ENCODE results near the gene TMEM185B.
"Not testable (repeated sequence)": the region's sequence is repeated elsewhere in the genome, so short reads cannot be mapped to it uniquely, and the experiment has no call there.

The TMEM185B gene

DNA sequence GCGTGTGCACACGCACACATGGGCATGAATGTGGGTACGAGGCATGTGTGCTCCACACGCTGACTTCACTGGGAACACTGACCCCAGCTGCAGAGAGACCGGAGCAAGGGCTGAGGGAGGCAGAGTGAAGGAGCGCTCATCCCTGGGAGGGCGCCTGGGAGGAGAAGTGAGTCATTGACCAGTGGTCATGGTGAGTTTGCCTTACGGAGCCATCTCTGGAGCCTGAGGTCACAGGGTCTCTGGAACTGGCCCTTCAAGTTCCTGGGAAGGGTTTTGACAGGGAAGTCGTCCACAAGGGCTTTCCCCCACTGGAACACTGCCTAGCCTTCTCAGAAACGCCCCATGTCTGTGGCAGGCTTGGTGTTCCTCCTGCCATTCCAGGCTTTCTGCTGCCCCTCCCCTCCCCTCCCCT lies 14.3 kb upstream of the TMEM185B start:
- TF ChIP-seq, protein P1, sequence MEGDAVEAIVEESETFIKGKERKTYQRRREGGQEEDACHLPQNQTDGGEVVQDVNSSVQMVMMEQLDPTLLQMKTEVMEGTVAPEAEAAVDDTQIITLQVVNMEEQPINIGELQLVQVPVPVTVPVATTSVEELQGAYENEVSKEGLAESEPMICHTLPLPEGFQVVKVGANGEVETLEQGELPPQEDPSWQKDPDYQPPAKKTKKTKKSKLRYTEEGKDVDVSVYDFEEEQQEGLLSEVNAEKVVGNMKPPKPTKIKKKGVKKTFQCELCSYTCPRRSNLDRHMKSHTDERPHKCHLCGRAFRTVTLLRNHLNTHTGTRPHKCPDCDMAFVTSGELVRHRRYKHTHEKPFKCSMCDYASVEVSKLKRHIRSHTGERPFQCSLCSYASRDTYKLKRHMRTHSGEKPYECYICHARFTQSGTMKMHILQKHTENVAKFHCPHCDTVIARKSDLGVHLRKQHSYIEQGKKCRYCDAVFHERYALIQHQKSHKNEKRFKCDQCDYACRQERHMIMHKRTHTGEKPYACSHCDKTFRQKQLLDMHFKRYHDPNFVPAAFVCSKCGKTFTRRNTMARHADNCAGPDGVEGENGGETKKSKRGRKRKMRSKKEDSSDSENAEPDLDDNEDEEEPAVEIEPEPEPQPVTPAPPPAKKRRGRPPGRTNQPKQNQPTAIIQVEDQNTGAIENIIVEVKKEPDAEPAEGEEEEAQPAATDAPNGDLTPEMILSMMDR (IDR thresholded peaks at IDR 0.05; ENCODE audit: extremely low read depth, missing control alignments) = no peak
- no peak for DNase-seq (ENCODE audit: low spot score)

GRCh38 chr2:120236791-120237190 lies 13.6 kb upstream of the TMEM185B start:
- TF ChIP-seq, protein P1 (IDR thresholded peaks at IDR 0.05; ENCODE audit: extremely low read depth, missing control alignments) = no peak

DNA sequence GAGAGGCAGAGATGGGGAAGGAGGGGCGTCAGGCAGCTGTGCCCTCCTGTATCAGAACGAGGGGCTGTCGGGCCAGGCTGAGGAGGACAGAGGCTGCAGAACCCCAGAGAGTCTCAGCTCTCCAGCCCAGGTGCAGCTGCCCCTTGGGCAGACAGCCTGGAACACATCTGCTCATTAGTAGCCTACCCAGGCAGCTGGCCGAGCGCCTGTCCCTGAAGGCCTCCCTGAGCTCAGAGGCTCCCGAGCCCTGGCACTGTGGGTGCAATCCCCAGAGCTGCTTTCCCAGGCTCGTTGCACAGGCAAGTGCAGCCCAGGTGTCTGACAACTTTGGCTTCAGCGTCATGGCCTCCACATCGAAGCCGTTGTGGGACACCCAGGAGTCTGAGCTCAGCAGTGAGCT lies 13.1 kb upstream of the TMEM185B start:
- no peak for DNase-seq (ENCODE audit: low spot score)
- TF ChIP-seq, protein P1 (IDR thresholded peaks at IDR 0.05; ENCODE audit: extremely low read depth, missing control alignments) = no peak

More at GRCh38 chr2:120236791-120237190, 13.6 kb upstream of the TMEM185B start:
- DNase-seq (ENCODE audit: low spot score) = no peak

GRCh38 chr2:120235681-120236080 lies 12.5 kb upstream of the TMEM185B start:
- DNase-seq (ENCODE audit: low spot score) = no peak
- TF ChIP-seq, protein P1 (IDR thresholded peaks at IDR 0.05; ENCODE audit: extremely low read depth, missing control alignments) = no peak

- DNase-seq (ENCODE audit: low spot score) = not testable (repeated sequence)
These were observed 12.0 kb upstream of the TMEM185B start for GRCh38 chr2:120235158-120235557.

- TF ChIP-seq, protein P1 (IDR thresholded peaks at IDR 0.05; ENCODE audit: extremely low read depth, missing control alignments) = no peak
- DNase-seq (ENCODE audit: low spot score) = no peak
These were observed 10.1 kb upstream of the TMEM185B start for GRCh38 chr2:120233292-120233691.

DNA sequence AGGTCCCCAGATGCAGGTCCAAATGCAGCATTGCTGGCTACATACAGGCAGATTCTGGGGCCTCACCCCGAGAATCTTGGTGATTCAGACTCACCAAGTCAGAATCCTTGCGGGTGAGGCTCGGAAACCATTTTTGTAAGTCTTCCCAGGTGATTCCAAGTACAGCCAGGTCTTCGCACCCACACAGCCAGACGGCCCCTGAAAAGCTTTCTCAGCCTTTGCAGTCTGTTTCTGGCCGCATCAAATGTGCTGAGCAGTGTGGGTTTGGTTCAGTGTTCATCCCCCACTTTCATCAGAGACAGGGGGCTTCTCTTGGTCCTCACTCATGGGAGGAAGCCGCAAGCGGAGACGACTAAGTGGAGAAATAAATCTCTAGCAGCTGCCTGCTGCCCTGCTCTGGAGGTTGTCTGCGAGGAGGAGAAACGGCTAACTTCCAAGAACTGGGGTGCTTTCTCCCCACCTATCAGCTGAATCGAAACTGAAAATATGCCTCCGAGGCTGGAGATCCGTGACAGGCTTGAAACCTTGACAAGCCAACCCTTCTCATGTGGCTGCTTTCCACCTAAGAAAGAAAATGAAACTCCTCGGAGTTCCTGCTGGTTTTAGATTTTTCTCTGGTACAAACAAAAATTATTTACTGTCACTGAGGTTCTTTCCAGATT lies 8.9 kb upstream of the TMEM185B start:
- peak; percentile 82 for DNase-seq (ENCODE audit: low spot score)
- TF ChIP-seq, protein P1 (IDR thresholded peaks at IDR 0.05; ENCODE audit: extremely low read depth, missing control alignments) = no peak

GRCh38 chr2:120231564-120231973 lies 8.4 kb upstream of the TMEM185B start:
- DNase-seq (ENCODE audit: low spot score) = no peak
- TF ChIP-seq, protein P1 (IDR thresholded peaks at IDR 0.05; ENCODE audit: extremely low read depth, missing control alignments) = no peak
